SU-DHL-6 (cell line): ENCODE measurements around the gene PTPN14.

ENCODE experiments used
- H2AFZ ChIP-seq: fragments of 200-600 bp; sonication (generic); 2 replicates; pipeline ENCODE4 v1.6.1; 2014; ENCODE audit warnings: low read depth, mild to moderate bottlenecking, moderate library complexity, mixed read lengths, antibody characterized with exemption, low read length; ENCODE audit not compliant: severe bottlenecking
- H3F3A ChIP-seq: fragments of 200-600 bp; shearing (Covaris generic); 2 replicates; pipeline ENCODE4 v1.6.0; 2016; ENCODE audit warnings: antibody characterized with exemption, mild to moderate bottlenecking; ENCODE audit not compliant: insufficient read depth
- H3K27ac ChIP-seq: fragments of 200-600 bp; sonication (generic); 2 replicates; pipeline ENCODE4 v1.5.1; 2016; ENCODE audit warnings: low read depth, mild to moderate bottlenecking, low read length, moderate library complexity, mixed read lengths
- H3K27me3 ChIP-seq: fragments of 200-600 bp; sonication (generic), shearing (Covaris generic); 2 replicates; pipeline ENCODE4 v1.6.0; 2014; ENCODE audit warnings: mild to moderate bottlenecking, low read length
- H3K36me3 ChIP-seq: fragments of 200-600 bp; sonication (generic); 2 replicates; pipeline ENCODE4 v1.6.1; 2014; ENCODE audit warnings: mild to moderate bottlenecking, low read length, mixed read lengths
- H3K4me2 ChIP-seq: fragments of 300-600, 200-600 bp; shearing (Covaris generic), sonication (generic); 2 replicates; pipeline ENCODE4 v1.6.0; 2014; ENCODE audit warnings: low read length, low read depth, mild to moderate bottlenecking; ENCODE audit not compliant: poor library complexity, severe bottlenecking
- H3K4me3 ChIP-seq: fragments of 200-600 bp; sonication (generic); 2 replicates; pipeline ENCODE4 v1.5.1; 2014; ENCODE audit warnings: antibody characterized with exemption, low read length, mild to moderate bottlenecking, mixed read lengths; ENCODE audit not compliant: insufficient read depth, poor library complexity, severe bottlenecking
- H3K79me2 ChIP-seq: fragments of 200-600 bp; sonication (generic); 2 replicates; pipeline ENCODE4 v1.6.1; 2014; ENCODE audit warnings: mild to moderate bottlenecking, low read length, moderate library complexity; ENCODE audit not compliant: insufficient read depth
- H3K9ac ChIP-seq: fragments of 200-600 bp; sonication (generic); 2 replicates; pipeline ENCODE4 v1.7.0; 2014; ENCODE audit warnings: mild to moderate bottlenecking, low read length
- H3K9me2 ChIP-seq: fragments of 200-600 bp; sonication (generic); replicated peaks from 2 replicates; pipeline ENCODE4 v1.6.1; 2014; ENCODE audit warnings: low read length; ENCODE audit not compliant: insufficient read depth
- H3K9me3 ChIP-seq: fragments of 200-600 bp; sonication (generic); 2 replicates; pipeline ENCODE4 v1.6.1; 2014; ENCODE audit warnings: low read length, mixed read lengths; ENCODE audit not compliant: insufficient read depth
- H4K20me1 ChIP-seq: fragments of 200-600 bp; sonication (generic); 2 replicates; pipeline ENCODE4 v1.6.1; 2014; ENCODE audit warnings: low read depth, mild to moderate bottlenecking, antibody characterized with exemption, low read length, moderate library complexity, mixed read lengths
- CTCF ChIP-seq: fragments of 200-600 bp; sonication (generic); IDR thresholded peaks from one replicate; pipeline ENCODE4 v1.5.1; 2017; ENCODE audit warnings: antibody characterized with exemption, mild to moderate bottlenecking, low read length, moderate library complexity; ENCODE audit not compliant: insufficient read depth, poor library complexity, severe bottlenecking
- EZH2phosphoT487 ChIP-seq: fragments of 200-600 bp; sonication (generic), shearing (Covaris generic); conservative IDR thresholded peaks from 2 replicates; pipeline ENCODE4 v1.6.1; 2018; ENCODE audit warnings: mild to moderate bottlenecking, antibody characterized with exemption, low read length, moderate library complexity, mixed read lengths

PTPN14 gene

GRCh38 chr1:214341932-214342331 lies 209.5 kb downstream of the PTPN14 start:
- Histone ChIP-seq H3K27me3 (no peaks in the 10 kb centered on the region), H3K4me2 (no peak overlapping the region), H3K9ac (no peak overlapping the region), H3K4me3 (no peak overlapping the region), H3K36me3 (no peaks in the 10 kb centered on the region), H4K20me1 (no peaks in the 10 kb centered on the region), H3K9me2 (no peaks in the 10 kb centered on the region), H3K9me3 (no peaks in the 10 kb centered on the region), H3K27ac (no peak overlapping the region), H3K79me2 (no peaks in the 10 kb centered on the region), H3F3A (no peaks in the 10 kb centered on the region), H2AFZ (no peak overlapping the region)
- TF ChIP-seq CTCF: no peak
- no peak for TF ChIP-seq EZH2phosphoT487

GRCh38 chr1:214341459-214341858 lies 209.9 kb downstream of the PTPN14 start:
- Histone ChIP-seq H3K27ac (no peak overlapping the region), H2AFZ (no peak overlapping the region), H3K79me2 (no peaks in the 10 kb centered on the region), H3K4me3 (no peak overlapping the region), H3K9me2 (no peaks in the 10 kb centered on the region), H3K4me2 (no peak overlapping the region), H3K36me3 (no peaks in the 10 kb centered on the region), H3K27me3 (no peaks in the 10 kb centered on the region), H3K9me3 (no peaks in the 10 kb centered on the region), H3F3A (no peaks in the 10 kb centered on the region), H4K20me1 (no peaks in the 10 kb centered on the region), H3K9ac (no peak overlapping the region)
- TF ChIP-seq CTCF (no peak), EZH2phosphoT487 (no peak)

- no peaks in the 10 kb centered on the region for H3K9me3 ChIP-seq
- no peak overlapping the region for H3K27ac ChIP-seq
- H4K20me1 ChIP-seq: no peaks in the 10 kb centered on the region
- no peak for TF ChIP-seq EZH2phosphoT487
- TF ChIP-seq CTCF: no peak
- no peaks in the 10 kb centered on the region for H3K36me3 ChIP-seq
- H3K9me2 ChIP-seq: no peaks in the 10 kb centered on the region
- H3K9ac ChIP-seq: no peak overlapping the region
- no peak overlapping the region for H3K4me2 ChIP-seq
- H3K27me3 ChIP-seq: no peaks in the 10 kb centered on the region
- no peaks in the 10 kb centered on the region for H3F3A ChIP-seq
- H3K4me3 ChIP-seq: no peak overlapping the region
- H2AFZ ChIP-seq: no peak overlapping the region
- no peaks in the 10 kb centered on the region for H3K79me2 ChIP-seq
Observed at GRCh38 chr1:214338212-214338611, 213.2 kb downstream of the PTPN14 start.

GRCh38 chr1:214337511-214337910 lies 213.9 kb downstream of the PTPN14 start:
- H3K27ac ChIP-seq: no peak overlapping the region
- no peaks in the 10 kb centered on the region for H3K27me3 ChIP-seq
- no peak overlapping the region for H3K4me3 ChIP-seq
- no peaks in the 10 kb centered on the region for H3K9me2 ChIP-seq
- H3K36me3 ChIP-seq: no peaks in the 10 kb centered on the region
- no peaks in the 10 kb centered on the region for H3K9me3 ChIP-seq
- H3F3A ChIP-seq: no peaks in the 10 kb centered on the region
- TF ChIP-seq CTCF (no peak), EZH2phosphoT487 (no peak)
- H3K79me2 ChIP-seq: no peaks in the 10 kb centered on the region
- H2AFZ ChIP-seq: no peak overlapping the region
- H3K4me2 ChIP-seq: no peak overlapping the region
- H3K9ac ChIP-seq: no peak overlapping the region
- no peaks in the 10 kb centered on the region for H4K20me1 ChIP-seq
